Stimulated activated CD4-positive, alpha-beta T cell treated with anti-CD3 and anti-CD28 coated beads, Interleukin-1b, Interleukin-23, amount 100 ng/mL, for 4 hours (primary cell): Measurements from ENCODE around the gene EPB41L2.

Experiments
- DNase-seq, 2 donors: peaks; one replicate each; pipeline ENCODE4 v3.0.0-alpha.2; 2020; ENCODE audit warnings: low read depth in 2 of 2

The EPB41L2 gene

GRCh38 chr6:130839379-130839778 lies 223.7 kb downstream of the EPB41L2 start:
- no peak for DNase-seq

DNA sequence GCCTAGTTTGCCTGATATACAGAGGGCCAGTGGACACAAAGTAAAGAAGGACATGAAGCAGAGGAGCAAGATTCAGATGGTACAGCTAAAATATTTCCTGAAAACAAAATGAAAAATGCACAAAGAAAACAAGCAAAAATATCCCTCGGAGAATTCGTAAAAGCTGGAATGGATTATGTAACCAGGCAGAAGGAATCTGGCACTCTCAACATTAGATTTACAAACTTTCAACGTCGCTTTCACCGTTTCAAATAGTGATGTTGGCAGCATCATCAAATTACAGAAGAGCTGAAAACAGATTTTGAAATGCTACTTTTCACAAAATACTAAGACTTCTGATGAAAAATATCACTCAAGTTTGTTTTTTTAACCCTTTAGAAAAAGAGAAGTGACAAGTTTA lies 224.1 kb downstream of the EPB41L2 start:
- no peak for DNase-seq

DNA sequence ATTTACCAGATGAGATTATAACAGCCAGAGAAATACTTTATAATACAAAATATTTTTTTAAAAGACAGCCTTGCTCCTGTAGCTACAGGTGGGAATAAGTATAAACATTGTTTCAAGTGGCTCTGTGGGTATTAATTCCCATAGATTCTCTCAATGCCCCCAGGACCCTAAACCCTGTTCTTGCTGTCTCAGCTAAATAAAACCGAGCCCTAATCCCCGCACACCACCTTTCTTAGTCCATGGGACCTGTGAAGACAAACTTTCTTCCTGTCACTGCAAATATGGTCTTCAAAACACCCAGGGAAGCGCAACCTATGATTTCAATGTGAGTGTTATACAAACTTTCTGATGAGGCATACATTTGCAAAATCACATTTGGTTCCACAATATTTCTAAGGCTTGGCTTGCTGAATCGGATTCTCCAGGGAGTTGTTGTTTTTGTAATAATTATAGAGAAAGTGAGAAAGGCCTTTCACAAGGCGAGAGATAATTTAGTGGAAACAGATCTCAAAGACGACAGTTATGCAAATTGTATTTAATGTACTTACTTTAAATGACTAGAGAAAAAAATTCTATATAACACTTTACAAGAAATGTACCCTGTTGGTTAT lies 224.7 kb downstream of the EPB41L2 start:
- DNase-seq: no peak

GRCh38 chr6:130837067-130837466 lies 226.0 kb downstream of the EPB41L2 start:
- DNase-seq: no peak

DNA sequence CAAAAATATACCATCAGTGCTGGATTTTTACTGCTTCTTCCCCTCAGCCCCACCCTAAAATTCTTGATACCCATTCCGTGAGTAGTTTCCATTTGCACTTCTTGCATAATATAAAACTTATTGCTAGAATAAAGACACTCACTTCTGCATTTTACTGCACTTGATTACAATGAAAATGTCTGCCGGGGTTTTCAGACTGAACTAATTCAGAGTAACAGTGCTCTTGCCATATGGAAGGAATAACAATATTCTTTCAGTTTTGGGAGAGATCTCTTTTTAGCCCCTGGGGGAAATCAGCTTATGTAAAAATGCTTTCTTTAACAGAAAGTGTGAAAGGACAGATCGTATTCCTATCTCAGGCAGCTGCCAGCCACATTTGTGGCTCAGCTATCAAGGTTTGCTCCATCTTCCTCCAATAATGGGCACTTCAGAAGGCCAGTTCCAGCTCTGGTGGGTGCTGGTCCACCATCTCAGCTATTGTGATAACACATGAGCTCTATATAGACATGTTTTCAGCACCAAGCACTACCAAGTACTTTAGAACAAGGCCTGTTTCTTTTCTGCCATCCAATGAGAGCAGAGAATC lies 226.9 kb downstream of the EPB41L2 start:
- DNase-seq: no peak

DNA sequence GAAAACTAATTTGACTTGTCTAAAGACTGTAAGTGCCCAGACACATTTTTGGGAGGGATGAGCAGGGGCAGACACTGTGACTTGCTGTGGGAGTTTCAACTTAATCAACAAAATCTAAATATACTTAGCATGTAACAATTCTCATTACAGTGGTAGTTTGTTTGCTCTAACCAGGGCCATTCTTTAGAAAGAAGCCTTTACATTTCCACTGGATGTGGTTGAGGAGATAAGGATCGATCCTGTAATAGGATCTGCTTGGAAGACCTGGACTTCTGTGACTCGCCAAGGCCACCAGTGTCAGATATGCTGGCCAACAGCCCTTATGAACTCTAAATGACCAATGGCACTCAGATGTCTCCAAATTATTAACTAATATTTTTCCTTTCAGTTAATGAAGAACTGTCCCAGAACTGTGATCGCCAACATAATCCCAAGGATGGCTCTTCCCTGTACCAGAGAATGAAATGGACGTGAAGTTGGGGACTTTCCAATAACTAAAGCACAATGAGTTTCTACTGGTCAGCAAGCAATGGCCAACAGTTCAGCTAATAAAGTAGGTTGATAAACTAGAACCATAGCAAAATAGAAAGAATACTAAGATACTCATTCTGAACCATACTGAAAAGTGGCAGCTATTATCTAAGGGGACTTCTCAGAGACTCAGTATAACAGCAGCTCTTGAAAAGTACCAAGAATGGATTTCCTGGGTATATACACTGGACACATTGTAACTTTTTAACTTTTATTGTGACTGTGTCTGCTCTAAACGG lies 228.4 kb downstream of the EPB41L2 start:
- no peak for DNase-seq

DNA sequence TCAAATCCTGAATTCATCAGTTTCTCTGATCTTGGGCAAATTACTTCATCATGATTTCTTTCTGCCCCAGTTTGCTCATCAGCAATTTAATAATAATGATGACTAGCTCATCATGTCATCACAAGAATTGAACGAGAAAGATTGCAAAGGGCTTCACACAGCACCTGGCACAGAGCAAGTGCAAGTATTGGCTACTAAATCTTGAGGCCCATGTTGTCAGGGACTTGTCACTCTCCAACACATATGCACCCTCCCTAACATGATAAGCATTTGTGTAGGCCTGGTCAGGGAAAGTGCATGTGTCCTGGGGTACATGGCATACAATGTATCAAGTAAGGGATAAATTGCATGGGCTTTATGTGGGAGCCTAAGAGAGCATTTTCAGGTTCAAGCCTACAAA lies 229.5 kb downstream of the EPB41L2 start:
- no peak for DNase-seq

DNA sequence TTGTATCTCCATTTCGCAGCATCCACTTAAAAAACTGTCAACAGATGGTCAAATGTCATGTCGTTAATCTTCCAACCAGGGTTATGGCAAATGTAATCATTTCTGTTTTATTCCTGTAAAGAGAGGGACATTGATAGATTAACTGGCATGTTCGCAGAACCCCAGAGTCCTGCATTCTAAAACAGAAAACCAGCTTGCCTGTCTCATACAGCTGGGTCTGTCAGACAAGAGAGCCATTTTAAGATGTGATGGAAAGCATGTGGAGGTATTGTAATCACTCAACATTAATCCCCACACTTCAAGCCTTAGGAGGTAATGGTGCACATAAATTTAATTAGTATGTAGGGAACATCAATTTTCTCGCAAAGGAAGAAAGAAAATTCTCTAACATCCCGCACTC lies 231.4 kb downstream of the EPB41L2 start:
- no peak for DNase-seq

DNA sequence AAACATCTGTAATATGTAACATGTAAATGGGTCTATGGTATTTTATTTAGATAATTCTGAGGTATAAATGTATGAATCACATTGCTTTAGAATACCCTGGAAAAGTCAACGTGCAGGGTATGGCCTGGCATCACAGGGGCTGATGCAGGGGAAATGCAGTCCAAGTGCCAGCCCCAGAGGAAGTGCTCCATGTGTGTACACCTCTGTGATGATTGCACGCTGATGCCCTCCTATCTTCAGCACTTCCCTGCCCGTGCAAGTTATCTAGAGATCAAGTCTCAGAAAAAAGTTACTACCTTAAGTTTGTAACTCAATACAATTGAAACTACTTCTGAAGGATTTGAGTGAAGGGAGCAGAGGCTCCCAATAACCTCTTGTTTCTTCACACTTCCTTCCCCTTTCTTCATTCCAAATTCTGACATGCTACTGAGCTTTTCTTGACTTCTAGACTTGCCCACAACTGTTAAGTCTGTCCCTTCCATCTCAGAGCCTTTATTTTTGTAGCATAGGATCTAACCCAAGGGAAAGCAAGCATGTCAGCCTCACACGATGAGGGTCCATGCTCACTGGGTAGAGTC lies 233.6 kb downstream of the EPB41L2 start:
- DNase-seq: no peak

GRCh38 chr6:130827247-130828149 lies 235.5 kb downstream of the EPB41L2 start, which contains the start of gene SMLR1:
SMLR1 (plus strand) TSS chr6:130827406; CDS start chr6:130827414, 8 bp downstream.
- DNase-seq: no peak

GRCh38 chr6:130826442-130827246 lies 236.4 kb downstream of the EPB41L2 start:
- no peak for DNase-seq

DNA sequence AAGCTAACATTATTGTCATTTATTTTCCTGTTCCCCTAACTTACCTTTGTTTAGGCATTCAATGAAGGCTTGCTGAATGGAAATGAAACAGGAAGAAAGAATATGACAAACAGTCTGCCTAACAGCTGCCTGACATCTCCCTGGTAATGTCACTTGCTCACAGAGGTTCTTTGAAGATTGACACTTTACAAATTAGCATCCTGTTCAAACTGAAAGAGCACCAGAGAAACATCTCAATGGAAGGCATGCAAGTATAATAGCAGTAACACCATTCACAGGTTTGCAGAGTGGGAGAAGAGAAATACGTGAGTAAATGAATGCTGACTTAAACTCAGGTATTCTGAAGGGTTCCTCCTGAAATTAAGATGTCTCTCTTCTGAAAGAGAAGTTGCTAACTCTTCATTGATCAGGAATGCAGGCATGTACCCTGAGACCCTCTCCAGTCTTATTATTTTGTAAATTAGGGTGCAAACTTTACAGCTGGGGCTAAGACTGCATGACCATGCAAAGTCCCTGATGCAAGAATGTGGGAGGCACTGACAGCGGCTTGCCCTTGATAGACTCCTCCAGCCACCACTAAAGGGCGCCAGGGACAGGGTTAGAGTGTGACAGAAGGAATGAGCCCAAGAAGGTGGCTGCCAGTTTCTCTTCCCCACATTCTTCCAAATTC lies 237.1 kb downstream of the EPB41L2 start:
- no peak for DNase-seq

GRCh38 chr6:130824978-130825694 lies 237.9 kb downstream of the EPB41L2 start:
- no peak for DNase-seq

DNA sequence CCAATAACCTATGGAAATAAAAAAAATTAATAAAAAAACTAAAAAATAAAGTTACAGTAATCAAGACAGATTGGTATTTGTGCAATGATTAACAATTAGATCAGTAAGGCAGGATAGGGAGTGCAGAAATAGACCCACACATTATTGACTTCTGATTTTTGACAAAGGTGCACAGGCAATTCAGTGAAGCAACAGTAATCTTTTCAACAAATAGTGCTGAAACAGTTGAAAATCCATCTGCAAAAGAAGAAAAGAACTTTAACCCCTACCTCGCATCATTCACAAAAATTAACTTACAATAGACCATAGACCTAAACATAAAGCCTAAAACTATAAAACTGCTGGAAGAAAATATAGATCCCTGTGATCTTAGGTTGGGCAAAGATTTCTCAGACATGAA lies 240.3 kb downstream of the EPB41L2 start:
- DNase-seq: no peak

DNA sequence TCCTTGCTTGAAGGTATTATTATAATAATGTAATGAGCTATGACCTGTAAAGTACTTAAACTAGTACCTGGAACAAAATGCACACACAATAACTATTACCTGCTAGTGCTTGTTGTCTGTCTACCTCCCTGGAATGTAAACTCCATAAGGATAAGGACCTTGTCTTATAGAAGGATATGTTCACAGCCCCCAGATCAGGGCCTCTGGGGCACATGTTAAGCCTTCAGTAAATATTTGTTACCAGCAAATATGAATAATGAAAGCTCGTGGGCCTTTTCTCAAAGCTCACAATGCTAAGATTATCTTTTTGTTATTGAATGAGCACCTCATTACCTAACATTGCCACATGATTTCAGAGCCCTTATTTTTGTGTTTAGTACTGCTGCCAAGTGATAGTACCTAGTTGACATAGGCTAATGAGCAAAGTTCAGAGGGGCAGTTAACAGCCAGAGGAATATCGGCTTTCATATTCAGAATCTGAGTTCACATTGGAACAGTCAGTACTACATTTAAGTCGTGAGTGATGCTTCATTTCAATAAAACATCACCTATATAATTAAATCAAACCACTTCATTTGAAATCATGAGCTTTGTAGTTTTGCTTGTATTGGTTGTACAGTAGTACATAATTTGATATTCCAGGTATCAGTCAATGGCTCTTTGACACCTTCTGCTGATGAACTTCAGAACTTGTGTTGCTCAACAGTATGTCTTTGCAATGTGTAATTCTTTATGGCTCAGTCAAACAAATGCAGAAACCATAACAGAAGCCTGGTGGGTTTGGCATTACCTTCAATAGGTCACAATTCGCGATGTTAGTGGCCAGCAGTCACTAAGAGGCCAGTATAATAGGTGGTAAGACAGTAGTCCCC lies 247.6 kb downstream of the EPB41L2 start:
- DNase-seq: no peak

DNA sequence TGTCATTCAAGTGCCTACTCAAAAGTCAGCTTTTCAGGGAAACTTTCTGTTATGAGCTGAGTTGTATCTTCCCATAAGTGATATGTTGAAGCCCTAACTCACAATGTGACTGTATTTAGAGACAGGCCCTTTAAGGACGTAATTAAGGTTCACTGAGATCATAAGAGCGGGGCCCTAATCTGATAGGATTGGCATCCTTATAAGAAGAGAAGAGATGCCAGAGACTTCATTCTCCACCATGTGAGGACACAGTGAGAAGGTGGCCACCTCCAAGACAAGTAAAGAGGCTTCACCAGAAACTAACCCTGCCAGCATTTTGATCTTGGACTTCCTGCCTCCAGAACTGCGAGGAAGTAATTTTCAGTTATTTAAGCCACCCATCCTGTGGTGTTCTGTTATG lies 248.5 kb downstream of the EPB41L2 start:
- DNase-seq: no peak

GRCh38 chr6:130811932-130812331 lies 251.1 kb downstream of the EPB41L2 start:
- no peak for DNase-seq

DNA sequence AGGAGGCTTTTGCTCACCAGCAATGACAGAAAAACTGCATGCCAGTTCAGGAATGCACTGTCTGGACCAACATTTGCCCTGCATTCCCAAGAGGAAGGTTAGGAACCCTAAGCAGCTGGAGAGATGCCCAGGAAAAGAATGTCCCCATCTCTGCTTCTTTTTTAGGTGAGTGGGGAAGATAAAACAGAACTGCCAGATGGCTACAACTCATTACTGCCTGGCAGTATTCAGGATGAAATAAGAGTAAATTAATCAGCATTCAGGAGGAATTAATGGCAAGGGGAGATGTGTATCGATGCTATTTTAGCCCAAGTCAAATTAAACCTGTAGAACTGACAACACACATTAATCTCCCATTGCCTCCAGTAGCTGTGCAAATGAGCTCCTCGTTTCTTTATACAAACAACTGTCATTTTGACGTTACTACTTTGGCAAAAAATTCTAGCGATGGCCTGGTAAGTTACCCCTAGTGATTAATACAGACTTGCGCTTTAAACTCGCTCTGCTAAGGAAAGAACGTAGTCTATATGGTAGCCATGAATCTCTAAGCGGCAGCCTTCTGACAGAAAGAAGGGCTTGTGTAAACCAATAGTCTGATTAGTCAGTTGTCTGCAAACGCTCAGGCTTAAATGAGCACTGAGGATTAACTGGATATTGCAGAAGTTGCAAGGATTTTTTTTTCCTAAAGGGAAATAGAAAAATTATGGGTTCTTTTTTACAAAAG lies 252.6 kb downstream of the EPB41L2 start:
- no peak for DNase-seq
